HEK293 (cell line): ENCODE data around the gene TSPYL6.

Source experiments
- CTCF ChIA-PET: fragments of 350-600 bp; formaldehyde crosslinking; extraction: SDS; loops from one replicate; lab custom pipeline; 2021; ENCODE audit warnings: antibody characterized with exemption; lab: Yijun Ruan, JAX
- POLR2A ChIA-PET: fragments of 300-600 bp; formaldehyde crosslinking; extraction: SDS; loops from one replicate; lab custom pipeline; 2020; ENCODE audit warnings: antibody characterized with exemption, inconsistent platforms; lab: Yijun Ruan, JAX
- H3K27ac ChIP-seq: fragments of 200-500 bp; sonication (Bioruptor generic); 2 replicates; pipeline ENCODE4 v1.5.1; 2014; ENCODE audit warnings: low read depth, low read length, control low read depth, inconsistent platforms; ENCODE audit errors: extremely low read depth
- H3K36me3 ChIP-seq, 2 experiments: fragments of 200-500 bp in 1 of 2; sonication (Bioruptor generic) in 1 of 2; 1 replicate in 1 of 2; 2 replicates in 1 of 2; pipeline ENCODE4 v1.5.1; 2014 to 2017; ENCODE audit warnings: inconsistent platforms in 2 of 2, low read length in 2 of 2; ENCODE audit not compliant: control insufficient read depth in 2 of 2, insufficient read depth in 1 of 2
- H3K4me1 ChIP-seq: fragments of 200-500 bp; sonication (Bioruptor generic); 2 replicates; pipeline ENCODE4 v1.5.1; 2014; ENCODE audit warnings: mild to moderate bottlenecking, low read length, inconsistent platforms; ENCODE audit not compliant: control insufficient read depth, insufficient read depth
- H3K4me3 ChIP-seq: 2 replicates; pipeline ENCODE4 v1.5.1; 2011; ENCODE audit warnings: low read depth, mild to moderate bottlenecking, control low read depth, low read length, moderate library complexity
- H3K9me3 ChIP-seq: fragments of 200-500 bp; sonication (Bioruptor generic); 2 replicates; pipeline ENCODE4 v1.5.1; 2014; ENCODE audit warnings: low read depth, low read length, inconsistent platforms; ENCODE audit not compliant: control insufficient read depth, insufficient read depth
- ELK4 ChIP-seq: IDR thresholded peaks from 2 replicates; pipeline ENCODE4 v1.6.1; 2011; ENCODE audit warnings: mild to moderate bottlenecking, low read depth, low read length, borderline replicate concordance
- HOXC10 ChIP-seq: sonication (generic); formaldehyde crosslinking; IDR thresholded peaks from 2 replicates; pipeline ENCODE4 v1.8.1; 2023; ENCODE audit warnings: mild to moderate bottlenecking, missing genetic modification reagents
- KLF9 ChIP-seq: fragments of 450-650 bp; formaldehyde crosslinking; IDR thresholded peaks from 2 replicates; pipeline ENCODE4 v1.5.1; 2016; ENCODE audit warnings: missing biosample characterization, missing genetic modification characterization, low read depth
- SP2 ChIP-seq: fragments of 450-650 bp; formaldehyde crosslinking; IDR thresholded peaks from 2 replicates; pipeline ENCODE4 v1.5.1; 2016; ENCODE audit warnings: missing biosample characterization, missing genetic modification characterization
- SP7 ChIP-seq: fragments of 450-650 bp; formaldehyde crosslinking; IDR thresholded peaks from 2 replicates; pipeline ENCODE4 v1.5.1; 2016; ENCODE audit warnings: missing biosample characterization, missing genetic modification characterization
- TRIM28 ChIP-seq: IDR thresholded peaks from 2 replicates; pipeline ENCODE4 v1.6.1; 2011; ENCODE audit warnings: low read length, control low read depth, borderline replicate concordance
- TSHZ1 ChIP-seq: fragments of 450-650 bp; formaldehyde crosslinking; IDR thresholded peaks from 2 replicates; pipeline ENCODE4 v1.5.1; 2016; ENCODE audit warnings: missing biosample characterization, missing genetic modification characterization, borderline replicate concordance
- ZBTB20 ChIP-seq: fragments of 450-650 bp; formaldehyde crosslinking; IDR thresholded peaks from 2 replicates; pipeline ENCODE4 v1.5.1; 2016; ENCODE audit warnings: missing biosample characterization, missing genetic modification characterization
- ZBTB44 ChIP-seq: fragments of 450-650 bp; IDR thresholded peaks from 2 replicates; pipeline ENCODE4 v1.5.1; 2018; ENCODE audit warnings: missing biosample characterization, mild to moderate bottlenecking, missing genetic modification characterization
- ZBTB48 ChIP-seq: fragments of 450-650 bp; formaldehyde crosslinking; IDR thresholded peaks from 2 replicates; pipeline ENCODE4 v1.5.1; 2016; ENCODE audit warnings: missing biosample characterization, missing genetic modification characterization
- ZBTB6 ChIP-seq: fragments of 450-650 bp; formaldehyde crosslinking; IDR thresholded peaks from 2 replicates; pipeline ENCODE4 v1.5.1; 2017; ENCODE audit warnings: missing biosample characterization, missing genetic modification characterization
- ZBTB7A ChIP-seq: fragments of 450-650 bp; formaldehyde crosslinking; IDR thresholded peaks from 2 replicates; pipeline ENCODE4 v1.5.1; 2016; ENCODE audit warnings: low read depth, missing biosample characterization, missing genetic modification characterization
- ZFP41 ChIP-seq: fragments of 450-650 bp; formaldehyde crosslinking; IDR thresholded peaks from 2 replicates; pipeline ENCODE4 v1.5.1; 2016; ENCODE audit warnings: missing biosample characterization, missing genetic modification characterization, borderline replicate concordance
- ZNF112 ChIP-seq: fragments of 450-650 bp; formaldehyde crosslinking; IDR thresholded peaks from 2 replicates; pipeline ENCODE4 v1.5.0; 2017; ENCODE audit warnings: missing biosample characterization, missing genetic modification characterization
- ZNF132 ChIP-seq: fragments of 450-650 bp; formaldehyde crosslinking; IDR thresholded peaks from 2 replicates; pipeline ENCODE4 v1.5.1; 2017; ENCODE audit warnings: missing biosample characterization, missing genetic modification characterization, borderline replicate concordance
- ZNF138 ChIP-seq: fragments of 450-650 bp; formaldehyde crosslinking; IDR thresholded peaks from 2 replicates; pipeline ENCODE4 v1.5.1; 2016; ENCODE audit warnings: missing biosample characterization, missing genetic modification characterization, borderline replicate concordance
- ZNF24 ChIP-seq: fragments of 450-650 bp; formaldehyde crosslinking; IDR thresholded peaks from 2 replicates; pipeline ENCODE4 v1.5.1; 2016; ENCODE audit warnings: missing biosample characterization, missing genetic modification characterization
- ZNF248 ChIP-seq: fragments of 450-650 bp; formaldehyde crosslinking; IDR thresholded peaks from 2 replicates; pipeline ENCODE4 v1.5.1; 2017; ENCODE audit warnings: missing biosample characterization, missing genetic modification characterization
- ZNF280D ChIP-seq: fragments of 450-650 bp; formaldehyde crosslinking; IDR thresholded peaks from 2 replicates; pipeline ENCODE4 v1.5.1; 2016; ENCODE audit warnings: missing biosample characterization, missing genetic modification characterization
- ZNF354C ChIP-seq: fragments of 450-650 bp; formaldehyde crosslinking; IDR thresholded peaks from 2 replicates; pipeline ENCODE4 v1.5.1; 2016; ENCODE audit warnings: missing biosample characterization, missing genetic modification characterization, low read depth, borderline replicate concordance
- ZNF423 ChIP-seq: fragments of 450-650 bp; formaldehyde crosslinking; IDR thresholded peaks from 2 replicates; pipeline ENCODE4 v1.5.1; 2016; ENCODE audit warnings: missing biosample characterization, missing genetic modification characterization
- ZNF514 ChIP-seq: fragments of 450-650 bp; formaldehyde crosslinking; IDR thresholded peaks from 2 replicates; pipeline ENCODE4 v1.5.1; 2016; ENCODE audit warnings: missing biosample characterization, missing genetic modification characterization
- ZNF529 ChIP-seq: fragments of 450-650 bp; formaldehyde crosslinking; IDR thresholded peaks from 2 replicates; pipeline ENCODE4 v1.5.1; 2017; ENCODE audit warnings: missing genetic modification characterization, missing biosample characterization; ENCODE audit not compliant: insufficient replicate concordance
- ZNF571 ChIP-seq: fragments of 450-650 bp; formaldehyde crosslinking; IDR thresholded peaks from 2 replicates; pipeline ENCODE4 v1.5.0; 2017; ENCODE audit warnings: missing biosample characterization, missing genetic modification characterization
- ZNF596 ChIP-seq: fragments of 450-650 bp; IDR thresholded peaks from 2 replicates; pipeline ENCODE4 v1.5.0; 2018; ENCODE audit warnings: missing biosample characterization, mild to moderate bottlenecking, missing genetic modification characterization, moderate library complexity
- ZNF610 ChIP-seq: fragments of 450-650 bp; formaldehyde crosslinking; IDR thresholded peaks from 2 replicates; pipeline ENCODE4 v1.5.1; 2016; ENCODE audit warnings: missing biosample characterization, missing genetic modification characterization, borderline replicate concordance
- ZNF623 ChIP-seq: fragments of 450-650 bp; formaldehyde crosslinking; IDR thresholded peaks from 2 replicates; pipeline ENCODE4 v1.5.1; 2016; ENCODE audit warnings: missing biosample characterization, missing genetic modification characterization
- ZNF777 ChIP-seq: fragments of 450-650 bp; formaldehyde crosslinking; IDR thresholded peaks from 2 replicates; pipeline ENCODE4 v1.5.1; 2017; ENCODE audit warnings: missing biosample characterization, missing genetic modification characterization, borderline replicate concordance

Gene TSPYL6

GRCh38 chr2:54249629-54250028 lies 6.4 kb downstream of the TSPYL6 start:
- Histone ChIP-seq H3K4me3 (no peak overlapping the region), H3K27ac (no peak overlapping the region), H3K9me3 (no peaks in the 10 kb centered on the region), H3K4me1 (no peaks in the 10 kb centered on the region), H3K36me3 (no peaks in the 10 kb centered on the region)
- CTCF ChIA-PET: no interaction called here
- POLR2A ChIA-PET: interaction anchor here (1.1 kb wide), 1 partner anchor 10 kb away, joined by 3 read pairs; no protein-coding TSS in a partner anchor
- TF ChIP-seq ZBTB48 (tag by site-specific recombination) (no peak), ZNF248 (tag by site-specific recombination) (no peak), KLF9 (tag by site-specific recombination) (no peak), TSHZ1 (tag by site-specific recombination) (no peak), ZBTB44 (tag by site-specific recombination) (no peak), ELK4 (no peak), ZNF138 (tag by site-specific recombination) (no peak), ZNF280D (no peak), ZFP41 (no peak), HOXC10 (CRISPR knock-in tag) (no peak), ZNF596 (tag by site-specific recombination) (no peak), SP7 (no peak), ZNF623 (tag by site-specific recombination) (no peak), ZNF529 (tag by site-specific recombination) (no peak), ZNF24 (no peak)

- ChIA-PET POLR2A (no interaction called here), CTCF (no interaction called here)
- Histone ChIP-seq H3K36me3 (no peaks in the 10 kb centered on the region), H3K27ac (no peak overlapping the region), H3K9me3 (no peaks in the 10 kb centered on the region), H3K4me1 (no peaks in the 10 kb centered on the region), H3K4me3 (no peak overlapping the region)
- TF ChIP-seq SP2 (tag by site-specific recombination) (no peak), TRIM28 (no peak), ZBTB6 (tag by site-specific recombination) (no peak), ZNF423 (tag by site-specific recombination) (no peak), ZBTB7A (tag by site-specific recombination) (no peak), ZNF571 (tag by site-specific recombination) (no peak), ZBTB20 (tag by site-specific recombination) (no peak), ZNF132 (tag by site-specific recombination) (no peak), ZNF112 (no peak), ZNF610 (no peak), ZNF514 (tag by site-specific recombination) (no peak), ZNF354C (tag by site-specific recombination) (no peak), ZNF777 (tag by site-specific recombination) (no peak)
Measured at GRCh38 chr2:54247115-54247514, 8.9 kb downstream of the TSPYL6 start.
